ENCODE data around the gene XKRX. TPM values are rescaled to one million over a fixed set of nuclear protein-coding genes. Genes with fewer than 3 reads are reported as not detected.

The XKRX gene
- polyA plus RNA-seq, 1 of the 3 experiments (the other 2 are of a cell fraction), result not detected

DNA sequence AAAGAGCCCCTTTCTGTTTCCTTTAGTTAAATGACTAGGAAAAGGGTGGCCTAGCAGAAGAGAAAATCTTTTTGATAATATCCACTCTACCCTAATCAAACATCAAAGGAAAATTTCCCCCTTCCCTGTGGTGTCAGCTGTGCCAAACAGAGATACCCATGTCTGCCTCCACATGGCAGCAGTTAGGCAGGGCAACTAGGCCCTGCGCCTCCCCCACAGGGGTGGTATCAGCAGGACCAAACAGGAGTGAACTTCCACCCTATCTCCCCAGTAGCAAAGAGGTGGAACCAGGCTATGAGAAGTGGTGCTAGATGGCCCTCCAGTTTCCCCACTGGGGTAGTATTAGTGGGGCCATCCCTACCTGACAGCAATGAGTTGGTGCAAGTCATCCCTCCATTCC lies 19.8 kb upstream of the XKRX start:
- no peak overlapping the region for H3K27ac ChIP-seq (ENCODE audit: low read depth in 2 of 2, low read length in 1 of 2)
- H3K9me2 ChIP-seq, result no peaks in the 10 kb centered on the region
- H3K36me3 ChIP-seq (replicated peaks in 1 of 2; ENCODE audit: control insufficient read depth in 1 of 2, insufficient read depth in 2 of 2, low read length in 1 of 2), result no peaks in the 10 kb centered on the region
- H3K27me3 ChIP-seq (ENCODE audit: insufficient read depth), result no peaks in the 10 kb centered on the region
- H4K20me1 ChIP-seq (ENCODE audit: insufficient read depth), result no peaks in the 10 kb centered on the region
- H3K9me3 ChIP-seq, result no peaks in the 10 kb centered on the region
- no peaks in the 10 kb centered on the region for H3F3A ChIP-seq (replicated peaks; ENCODE audit: insufficient read depth)
- H3K79me2 ChIP-seq (ENCODE audit: insufficient read depth), result no peaks in the 10 kb centered on the region
- 40% methylated on average over 1 of the region's 1 CpG for WGBS (ENCODE audit: low lambda C conversion rate)
- POLR2A ChIA-PET, result no interaction called here
- CTCF ChIA-PET, result no interaction called here
- no peak overlapping the region for H3K9ac ChIP-seq
- no peak overlapping the region for H3K4me3 ChIP-seq (ENCODE audit: low read depth in 2 of 2, low read length in 1 of 2)
- no peak for TF ChIP-seq TCF12 (IDR thresholded peaks at IDR 0.05)
- no peak for TF ChIP-seq RCOR1 (IDR thresholded peaks at IDR 0.05; ENCODE audit: low read length)
- TF ChIP-seq CTCF (IDR thresholded peaks at IDR 0.05), result no peak
- no peak for TF ChIP-seq FOXJ3 (CRISPR knock-in tag; IDR thresholded peaks at IDR 0.05)
- no peak for DNase-seq
- no peak overlapping the region for H3K4me2 ChIP-seq
- no peak overlapping the region for H2AFZ ChIP-seq (ENCODE audit: low read depth)
- no peaks in the 10 kb centered on the region for H3K4me1 ChIP-seq (ENCODE audit: control insufficient read depth in 1 of 2, insufficient read depth in 2 of 2, low read depth in 1 of 2, low read length in 1 of 2)

DNA sequence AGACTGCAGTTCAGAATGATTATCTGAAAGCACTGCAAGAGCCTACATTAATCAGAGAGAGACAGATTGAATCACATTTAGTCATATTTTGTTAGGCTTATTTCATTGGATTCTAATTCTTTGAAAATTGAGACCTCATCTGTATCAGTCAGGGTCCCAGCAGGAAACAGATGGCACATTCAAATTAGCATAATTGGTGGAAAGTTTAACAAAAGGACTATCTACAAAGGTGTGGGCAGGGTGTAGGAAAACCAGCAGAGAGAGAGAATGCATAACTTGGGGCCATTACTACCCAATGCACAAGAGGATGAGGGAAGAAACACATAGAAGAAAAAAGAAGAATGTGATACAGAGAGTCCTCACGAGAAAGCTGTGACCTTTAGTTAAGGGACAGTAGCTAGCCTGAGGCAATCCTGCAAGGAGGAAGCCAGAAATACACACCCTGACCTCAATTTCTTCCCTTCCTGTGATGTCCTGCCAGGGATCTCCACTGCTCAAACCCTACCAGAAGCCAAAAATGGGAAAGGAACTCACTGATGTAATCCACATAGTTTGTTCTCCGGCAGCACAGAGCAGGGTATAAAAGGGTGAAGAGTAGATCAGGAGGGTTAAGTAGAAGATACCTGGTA lies 17.7 kb upstream of the XKRX start:
- no peaks in the 10 kb centered on the region for H3K9me3 ChIP-seq
- no peak overlapping the region for H3K9ac ChIP-seq
- DNase-seq, result no peak
- H3K4me1 ChIP-seq (ENCODE audit: control insufficient read depth in 1 of 2, insufficient read depth in 2 of 2, low read depth in 1 of 2, low read length in 1 of 2), result no peaks in the 10 kb centered on the region
- no peaks in the 10 kb centered on the region for H4K20me1 ChIP-seq (ENCODE audit: insufficient read depth)
- WGBS (ENCODE audit: low lambda C conversion rate), result 31% methylated on average over 2 of the region's 2 CpGs
- no peaks in the 10 kb centered on the region for H3F3A ChIP-seq (replicated peaks; ENCODE audit: insufficient read depth)
- H3K9me2 ChIP-seq, result no peaks in the 10 kb centered on the region
- H3K36me3 ChIP-seq (replicated peaks in 1 of 2; ENCODE audit: control insufficient read depth in 1 of 2, insufficient read depth in 2 of 2, low read length in 1 of 2), result no peaks in the 10 kb centered on the region
- no peaks in the 10 kb centered on the region for H3K79me2 ChIP-seq (ENCODE audit: insufficient read depth)
- H3K27ac ChIP-seq (ENCODE audit: low read depth in 2 of 2, low read length in 1 of 2), result no peak overlapping the region
- CTCF ChIA-PET, result no interaction called here
- H3K4me2 ChIP-seq, result no peak overlapping the region
- no peak for TF ChIP-seq GABPA (IDR thresholded peaks at IDR 0.05; ENCODE audit: low read depth)
- no peak for TF ChIP-seq CTCF (IDR thresholded peaks at IDR 0.05)
- TF ChIP-seq CHD2 (IDR thresholded peaks at IDR 0.05; ENCODE audit: low read length, partially characterized antibody), result no peak
- TF ChIP-seq POLR2AphosphoS5 (IDR thresholded peaks at IDR 0.05; ENCODE audit: low read depth, low read length), result no peak
- no peak for TF ChIP-seq SMC3 (IDR thresholded peaks at IDR 0.05; ENCODE audit: low read depth, low read length)
- no peak for TF ChIP-seq USF2 (IDR thresholded peaks at IDR 0.05; ENCODE audit: borderline replicate concordance, low read depth, low read length)
- no peak for TF ChIP-seq FOXJ3 (CRISPR knock-in tag; IDR thresholded peaks at IDR 0.05)
- no peak for TF ChIP-seq FOXM1 (IDR thresholded peaks at IDR 0.05; ENCODE audit: low read depth)
- no peak for TF ChIP-seq RCOR1 (IDR thresholded peaks at IDR 0.05; ENCODE audit: low read length)
- TF ChIP-seq JUND (IDR thresholded peaks at IDR 0.05), result no peak
- TF ChIP-seq NFIC (IDR thresholded peaks at IDR 0.05; ENCODE audit: borderline replicate concordance), result no peak
- TF ChIP-seq ELF1 (IDR thresholded peaks at IDR 0.05), result no peak
- TF ChIP-seq TEAD4 (IDR thresholded peaks at IDR 0.05; ENCODE audit: borderline replicate concordance, insufficient read depth), result no peak
- no peak for TF ChIP-seq EP300 (IDR thresholded peaks at IDR 0.05; ENCODE audit: borderline replicate concordance in 1 of 2, low read depth in 1 of 2, low read length in 1 of 2)
- TF ChIP-seq NRF1 (IDR thresholded peaks at IDR 0.05; ENCODE audit: low read depth, low read length), result no peak
- no peak for TF ChIP-seq TCF12 (IDR thresholded peaks at IDR 0.05)
- no peak for TF ChIP-seq SIN3A (IDR thresholded peaks at IDR 0.05; ENCODE audit: borderline replicate concordance, low read depth, low read length)
- no peak for TF ChIP-seq EZH2phosphoT487 (IDR thresholded peaks at IDR 0.05; ENCODE audit: borderline replicate concordance, low read depth)
- no peak for TF ChIP-seq YY1 (IDR thresholded peaks at IDR 0.05; ENCODE audit: low read depth)
- no peak for TF ChIP-seq PBX3 (IDR thresholded peaks at IDR 0.05)
- POLR2A ChIA-PET, result no interaction called here
- H2AFZ ChIP-seq (ENCODE audit: low read depth), result no peak overlapping the region
- no peak overlapping the region for H3K4me3 ChIP-seq (ENCODE audit: low read depth in 2 of 2, low read length in 1 of 2)
- no peaks in the 10 kb centered on the region for H3K27me3 ChIP-seq (ENCODE audit: insufficient read depth)
